ENCODE data around the gene MYH16. TPM values are rescaled to one million over a fixed set of nuclear protein-coding genes. Genes with fewer than 3 reads are reported as not detected.
"Not testable (repeated sequence)": the region's sequence is repeated elsewhere in the genome, so short reads cannot be mapped to it uniquely, and the experiment has no call there.

Gene MYH16
- total and polyA plus RNA-seq, 2 experiments from 2014 or later: not detected

- in situ Hi-C loops (cut with MboI): no loop called here
- H3F3A ChIP-seq (ENCODE audit: insufficient read depth): no peaks in the 10 kb centered on the region
- H2AFZ ChIP-seq: no peak overlapping the region
- no peaks in the 10 kb centered on the region for H4K20me1 ChIP-seq (ENCODE audit: insufficient read depth)
- peaks cover 11% of the 10 kb centered on the region for H3K4me1 ChIP-seq (ENCODE audit: insufficient read depth)
- no peak overlapping the region for H3K4me3 ChIP-seq
- no peaks in the 10 kb centered on the region for H3K79me2 ChIP-seq (ENCODE audit: insufficient read depth)
- H3K9me2 ChIP-seq (ENCODE audit: insufficient read depth): no peaks in the 10 kb centered on the region
- H3K9ac ChIP-seq: no peak overlapping the region
- H3K27me3 ChIP-seq (replicated peaks; ENCODE audit: insufficient read depth): no peaks in the 10 kb centered on the region
- DNase-seq: no peak
- no peak overlapping the region for H3K27ac ChIP-seq
- TF ChIP-seq EZH2phosphoT487 (IDR thresholded peaks at IDR 0.05; ENCODE audit: insufficient read depth, low read depth) (no peak), EZH2 (IDR thresholded peaks at IDR 0.05; ENCODE audit: insufficient read depth, poor library complexity, severe bottlenecking) (no peak)
- H3K36me3 ChIP-seq (ENCODE audit: low read depth): no peaks in the 10 kb centered on the region
- H3K9me3 ChIP-seq (ENCODE audit: low read depth): no peaks in the 10 kb centered on the region
- WGBS, 2 experiments (ENCODE audit: low coverage in 1 of 2, low lambda C conversion rate in 2 of 2, missing lambda C conversion rate in 2 of 2): 91 to 94% methylated on average over 7 of the region's 7 CpGs
- no peak overlapping the region for H3K4me2 ChIP-seq (ENCODE audit: unreplicated experiment)
These were observed 2.9 kb downstream of the MYH16 start for GRCh38 chr7:99275496-99275895.

- WGBS, 2 experiments (ENCODE audit: low coverage in 1 of 2, low lambda C conversion rate in 2 of 2, missing lambda C conversion rate in 2 of 2): 80% methylated on average over 5 of the region's 5 CpGs
- Histone ChIP-seq H2AFZ (no peak overlapping the region), H3K9me3 (ENCODE audit: low read depth) (no peaks in the 10 kb centered on the region), H3K27me3 (replicated peaks; ENCODE audit: insufficient read depth) (no peaks in the 10 kb centered on the region), H3K9ac (no peak overlapping the region), H3K4me1 (ENCODE audit: insufficient read depth) (peaks cover 11% of the 10 kb centered on the region), H3K27ac (no peak overlapping the region), H3K4me3 (no peak overlapping the region), H3F3A (ENCODE audit: insufficient read depth) (no peaks in the 10 kb centered on the region), H3K4me2 (ENCODE audit: unreplicated experiment) (no peak overlapping the region), H3K79me2 (ENCODE audit: insufficient read depth) (no peaks in the 10 kb centered on the region), H3K9me2 (ENCODE audit: insufficient read depth) (no peaks in the 10 kb centered on the region), H4K20me1 (ENCODE audit: insufficient read depth) (no peaks in the 10 kb centered on the region), H3K36me3 (ENCODE audit: low read depth) (no peaks in the 10 kb centered on the region)
- no peak for DNase-seq
- TF ChIP-seq EZH2phosphoT487 (IDR thresholded peaks at IDR 0.05; ENCODE audit: insufficient read depth, low read depth) (no peak), EZH2 (IDR thresholded peaks at IDR 0.05; ENCODE audit: insufficient read depth, poor library complexity, severe bottlenecking) (no peak)
- in situ Hi-C loops (cut with MboI): no loop called here
These were observed 5.5 kb downstream of the MYH16 start for GRCh38 chr7:99278180-99278579.

- H3K4me1 ChIP-seq (ENCODE audit: insufficient read depth); H3K4me2 ChIP-seq (ENCODE audit: unreplicated experiment); H3K9me3 ChIP-seq (ENCODE audit: low read depth); H3F3A ChIP-seq (ENCODE audit: insufficient read depth); DNase-seq; H3K27ac ChIP-seq; H2AFZ ChIP-seq; in situ Hi-C loops (cut with MboI); H3K9me2 ChIP-seq (ENCODE audit: insufficient read depth); H3K79me2 ChIP-seq (ENCODE audit: insufficient read depth); H3K9ac ChIP-seq; H3K4me3 ChIP-seq; H3K27me3 ChIP-seq (replicated peaks; ENCODE audit: insufficient read depth); H4K20me1 ChIP-seq (ENCODE audit: insufficient read depth); H3K36me3 ChIP-seq (ENCODE audit: low read depth): not testable (repeated sequence)
- WGBS, 2 experiments (ENCODE audit: low coverage in 1 of 2, low lambda C conversion rate in 2 of 2, missing lambda C conversion rate in 2 of 2): 81 to 86% methylated on average over 4 of the region's 4 CpGs
These were observed 11.5 kb downstream of the MYH16 start for GRCh38 chr7:99284165-99284564.

GRCh38 chr7:99287779-99288534 is 15.3 kb downstream of the MYH16 start:
- Histone ChIP-seq H3K36me3 (ENCODE audit: low read depth) (no peaks in the 10 kb centered on the region), H3K4me2 (ENCODE audit: unreplicated experiment) (no peak overlapping the region), H3K4me1 (ENCODE audit: insufficient read depth) (no peaks in the 10 kb centered on the region), H3K9me2 (ENCODE audit: insufficient read depth) (no peaks in the 10 kb centered on the region), H3F3A (ENCODE audit: insufficient read depth) (no peaks in the 10 kb centered on the region), H3K79me2 (ENCODE audit: insufficient read depth) (no peaks in the 10 kb centered on the region), H3K4me3 (no peak overlapping the region), H3K27ac (no peak overlapping the region), H3K9me3 (ENCODE audit: low read depth) (no peaks in the 10 kb centered on the region), H2AFZ (no peak overlapping the region), H4K20me1 (ENCODE audit: insufficient read depth) (no peaks in the 10 kb centered on the region), H3K9ac (no peak overlapping the region), H3K27me3 (replicated peaks; ENCODE audit: insufficient read depth) (no peaks in the 10 kb centered on the region)
- no peak for DNase-seq
- in situ Hi-C loops (cut with MboI): no loop called here
- no peak for TF ChIP-seq EZH2phosphoT487 (IDR thresholded peaks at IDR 0.05; ENCODE audit: insufficient read depth, low read depth)
- TF ChIP-seq EZH2 (IDR thresholded peaks at IDR 0.05; ENCODE audit: insufficient read depth, poor library complexity, severe bottlenecking): no peak
- 87 to 89% methylated on average over 23 of the region's 23 CpGs for WGBS, 2 experiments (ENCODE audit: low coverage in 1 of 2, low lambda C conversion rate in 2 of 2, missing lambda C conversion rate in 2 of 2)

- WGBS, 2 experiments (ENCODE audit: low coverage in 1 of 2, low lambda C conversion rate in 2 of 2, missing lambda C conversion rate in 2 of 2): 80% methylated on average over 8 to 9 of the region's 9 CpGs
- in situ Hi-C loops (cut with MboI): no loop called here
- TF ChIP-seq EZH2phosphoT487 (IDR thresholded peaks at IDR 0.05; ENCODE audit: insufficient read depth, low read depth) (no peak), EZH2 (IDR thresholded peaks at IDR 0.05; ENCODE audit: insufficient read depth, poor library complexity, severe bottlenecking) (no peak)
- no peak overlapping the region for H3K27ac ChIP-seq
- no peaks in the 10 kb centered on the region for H3K79me2 ChIP-seq (ENCODE audit: insufficient read depth)
- no peak overlapping the region for H3K4me2 ChIP-seq (ENCODE audit: unreplicated experiment)
- DNase-seq: no peak
- H3K4me3 ChIP-seq: no peak overlapping the region
- no peaks in the 10 kb centered on the region for H3K4me1 ChIP-seq (ENCODE audit: insufficient read depth)
- H3K9me3 ChIP-seq (ENCODE audit: low read depth): no peaks in the 10 kb centered on the region
- H3K27me3 ChIP-seq (replicated peaks; ENCODE audit: insufficient read depth): no peaks in the 10 kb centered on the region
- no peak overlapping the region for H3K9ac ChIP-seq
- H3F3A ChIP-seq (ENCODE audit: insufficient read depth): no peaks in the 10 kb centered on the region
- H2AFZ ChIP-seq: no peak overlapping the region
- H4K20me1 ChIP-seq (ENCODE audit: insufficient read depth): no peaks in the 10 kb centered on the region
- no peaks in the 10 kb centered on the region for H3K9me2 ChIP-seq (ENCODE audit: insufficient read depth)
- H3K36me3 ChIP-seq (ENCODE audit: low read depth): no peaks in the 10 kb centered on the region
These were observed 16.5 kb downstream of the MYH16 start for GRCh38 chr7:99289185-99289584.

GRCh38 chr7:99290148-99290547 is 17.5 kb downstream of the MYH16 start:
- H3K36me3 ChIP-seq (ENCODE audit: low read depth); H4K20me1 ChIP-seq (ENCODE audit: insufficient read depth); H3K4me3 ChIP-seq; H3F3A ChIP-seq (ENCODE audit: insufficient read depth); DNase-seq; H3K27ac ChIP-seq; in situ Hi-C loops (cut with MboI); H3K9me2 ChIP-seq (ENCODE audit: insufficient read depth); H3K9ac ChIP-seq; H3K79me2 ChIP-seq (ENCODE audit: insufficient read depth); H3K4me2 ChIP-seq (ENCODE audit: unreplicated experiment); H3K27me3 ChIP-seq (replicated peaks; ENCODE audit: insufficient read depth); H2AFZ ChIP-seq; H3K4me1 ChIP-seq (ENCODE audit: insufficient read depth); H3K9me3 ChIP-seq (ENCODE audit: low read depth): not testable (repeated sequence)
- 94 to 95% methylated on average over 3 of the region's 3 CpGs for WGBS, 2 experiments (ENCODE audit: low coverage in 1 of 2, low lambda C conversion rate in 2 of 2, missing lambda C conversion rate in 2 of 2)

Measured in GM23248 (cell line).